Osteoblast (primary cell): ENCODE measurements around the gene ATXN7L1. TPM values are rescaled to one million over a fixed set of nuclear protein-coding genes. Genes with fewer than 3 reads are reported as not detected.

Experiments
- DNase-seq: peaks from one replicate; pipeline ENCODE4 v3.0.0; 2011; ENCODE audit warnings: low spot score, mixed read lengths; ENCODE audit not compliant: insufficient read length; ENCODE audit errors: missing footprints
- H2AFZ ChIP-seq: 2 replicates; pipeline ENCODE4 v1.6.0; 2011; ENCODE audit warnings: mild to moderate bottlenecking, low read length
- H3K27ac ChIP-seq: 2 replicates; pipeline ENCODE4 v1.5.1; 2011; ENCODE audit warnings: mild to moderate bottlenecking, low read depth, low read length, moderate library complexity
- H3K27me3 ChIP-seq: 2 replicates; pipeline ENCODE4 v1.6.0; 2012; ENCODE audit warnings: mild to moderate bottlenecking, control low read depth, inconsistent platforms, low read length, moderate library complexity; ENCODE audit not compliant: insufficient read depth
- H3K36me3 ChIP-seq: 2 replicates; pipeline ENCODE4 v1.5.1; 2011; ENCODE audit warnings: mild to moderate bottlenecking, low read length, control low read depth, moderate library complexity; ENCODE audit not compliant: insufficient read depth
- H3K4me1 ChIP-seq: 2 replicates; pipeline ENCODE4 v1.5.1; 2011; ENCODE audit warnings: mild to moderate bottlenecking, low read length, control low read depth, moderate library complexity; ENCODE audit not compliant: insufficient read depth
- H3K4me2 ChIP-seq: 2 replicates; pipeline ENCODE4 v1.6.0; 2011; ENCODE audit warnings: mild to moderate bottlenecking, low read length; ENCODE audit not compliant: insufficient read depth
- H3K4me3 ChIP-seq: fragments of 200-600 bp; sonication (generic); 3 replicates; pipeline ENCODE4 v1.5.1; 2012; ENCODE audit warnings: mild to moderate bottlenecking, low read length, inconsistent platforms; ENCODE audit not compliant: insufficient read depth
- H3K79me2 ChIP-seq: 2 replicates; pipeline ENCODE4 v1.6.0; 2012; ENCODE audit warnings: mild to moderate bottlenecking, low read length, control low read depth, inconsistent platforms; ENCODE audit not compliant: insufficient read depth
- H3K9me3 ChIP-seq: 2 replicates; pipeline ENCODE4 v1.5.1; 2011; ENCODE audit warnings: low read depth, low read length, control low read depth
- H4K20me1 ChIP-seq: 2 replicates; pipeline ENCODE4 v1.6.0; 2012; ENCODE audit warnings: mild to moderate bottlenecking, low read length, control low read depth; ENCODE audit not compliant: insufficient read depth
- total RNA-seq: library from RNA; depleted of rRNA; stranded (reverse); fragments of >200 nt; gene quantifications from 2 replicates; pipeline ENCODE4 v1.2.3, GENCODE V29; 2012
- TF ChIP-seq, protein P1 (sequence below): IDR thresholded peaks from 2 replicates; pipeline ENCODE4 v1.5.1; 2011; ENCODE audit warnings: mild to moderate bottlenecking, low read depth, low read length, moderate library complexity; ENCODE audit errors: extremely low read depth

ATXN7L1 gene
- total RNA-seq, 1 donor: 9.0 TPM

DNA sequence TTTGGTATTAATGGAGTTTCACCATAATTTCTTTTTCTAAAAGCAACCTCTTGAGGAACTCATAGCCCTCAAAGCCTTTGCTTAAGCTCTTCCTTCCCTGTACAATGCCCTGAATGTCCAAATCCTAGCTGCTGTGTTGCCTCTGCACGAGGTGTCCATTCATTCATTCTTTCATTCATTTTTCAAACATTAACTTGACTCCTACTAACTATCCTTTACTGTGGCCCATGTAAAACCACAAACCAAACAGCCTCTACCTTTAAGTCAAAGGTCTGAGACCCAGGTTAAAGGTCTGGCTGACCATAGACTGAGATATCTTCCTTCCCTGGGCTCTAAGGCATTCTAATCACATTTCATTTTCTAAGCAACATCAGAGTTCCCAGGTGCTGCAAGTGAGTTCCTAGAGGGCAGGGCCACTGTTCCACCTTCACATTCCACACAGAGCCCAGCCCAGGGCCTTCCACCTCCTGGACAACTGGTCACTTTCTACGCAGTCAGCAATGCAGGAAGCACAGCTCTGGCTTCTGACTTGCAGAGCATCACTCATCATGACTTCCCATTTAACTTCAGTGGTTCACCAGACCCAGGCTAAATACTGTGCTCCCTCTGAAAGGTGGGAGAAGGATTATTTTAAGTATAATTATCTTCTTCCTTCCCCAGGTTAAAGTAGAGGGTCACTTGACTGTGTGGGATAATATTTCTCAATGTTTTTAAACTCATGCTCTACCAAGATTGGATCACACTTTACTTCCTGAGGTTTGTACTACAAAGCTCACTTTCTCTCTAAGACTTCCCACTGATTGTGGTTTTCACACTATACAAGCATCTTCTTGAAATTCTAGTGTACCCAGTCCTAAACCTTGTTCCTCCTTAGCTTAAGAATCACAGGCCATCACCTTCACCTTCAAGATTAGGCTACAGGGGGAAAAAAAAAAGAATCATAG is 19.1 kb downstream of the ATXN7L1 start:
- Histone ChIP-seq H3K4me3 (no peak overlapping the region), H2AFZ (no peak overlapping the region), H4K20me1 (peaks cover 5% of the 10 kb centered on the region), H3K79me2 (peaks cover 3% of the 10 kb centered on the region), H3K36me3 (no peaks in the 10 kb centered on the region), H3K27ac (no peak overlapping the region), H3K4me2 (no peak overlapping the region), H3K4me1 (peaks cover 11% of the 10 kb centered on the region), H3K9me3 (no peaks in the 10 kb centered on the region), H3K27me3 (no peaks in the 10 kb centered on the region)
- TF ChIP-seq, protein P1, sequence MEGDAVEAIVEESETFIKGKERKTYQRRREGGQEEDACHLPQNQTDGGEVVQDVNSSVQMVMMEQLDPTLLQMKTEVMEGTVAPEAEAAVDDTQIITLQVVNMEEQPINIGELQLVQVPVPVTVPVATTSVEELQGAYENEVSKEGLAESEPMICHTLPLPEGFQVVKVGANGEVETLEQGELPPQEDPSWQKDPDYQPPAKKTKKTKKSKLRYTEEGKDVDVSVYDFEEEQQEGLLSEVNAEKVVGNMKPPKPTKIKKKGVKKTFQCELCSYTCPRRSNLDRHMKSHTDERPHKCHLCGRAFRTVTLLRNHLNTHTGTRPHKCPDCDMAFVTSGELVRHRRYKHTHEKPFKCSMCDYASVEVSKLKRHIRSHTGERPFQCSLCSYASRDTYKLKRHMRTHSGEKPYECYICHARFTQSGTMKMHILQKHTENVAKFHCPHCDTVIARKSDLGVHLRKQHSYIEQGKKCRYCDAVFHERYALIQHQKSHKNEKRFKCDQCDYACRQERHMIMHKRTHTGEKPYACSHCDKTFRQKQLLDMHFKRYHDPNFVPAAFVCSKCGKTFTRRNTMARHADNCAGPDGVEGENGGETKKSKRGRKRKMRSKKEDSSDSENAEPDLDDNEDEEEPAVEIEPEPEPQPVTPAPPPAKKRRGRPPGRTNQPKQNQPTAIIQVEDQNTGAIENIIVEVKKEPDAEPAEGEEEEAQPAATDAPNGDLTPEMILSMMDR: no peak
- no peak for DNase-seq

DNA sequence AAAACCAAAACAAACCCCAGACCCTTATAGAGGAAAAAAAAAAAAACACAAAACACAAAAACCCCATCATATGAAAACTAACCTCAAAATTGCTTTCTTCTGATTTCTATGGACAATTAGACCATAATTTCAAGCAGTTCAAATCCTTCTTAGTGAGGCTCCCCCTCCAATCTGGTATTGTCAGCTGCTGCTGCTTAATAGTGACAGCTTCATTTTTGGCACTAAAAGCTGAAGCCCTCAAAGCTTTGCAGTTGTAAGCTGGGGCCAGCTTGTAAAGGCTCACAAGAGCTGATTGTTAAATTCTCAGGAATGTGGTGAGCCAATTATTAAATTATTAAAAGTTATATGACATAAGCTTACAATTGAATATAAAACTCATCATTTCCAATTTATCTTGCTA is 21.9 kb downstream of the ATXN7L1 start:
- no peaks in the 10 kb centered on the region for H3K27me3 ChIP-seq
- peaks cover 19% of the 10 kb centered on the region for H3K4me1 ChIP-seq
- peak overlapping the region; percentile 48 for H3K4me3 ChIP-seq
- H3K36me3 ChIP-seq: no peaks in the 10 kb centered on the region
- no peaks in the 10 kb centered on the region for H3K9me3 ChIP-seq
- peaks cover 11% of the 10 kb centered on the region for H4K20me1 ChIP-seq
- TF ChIP-seq, protein P1: no peak
- DNase-seq: no peak
- H2AFZ ChIP-seq: peak overlapping the region; percentile 91
- peaks cover 5% of the 10 kb centered on the region for H3K79me2 ChIP-seq
- H3K4me2 ChIP-seq: peak overlapping the region; percentile 79
- H3K27ac ChIP-seq: peak overlapping the region; percentile 17

DNA sequence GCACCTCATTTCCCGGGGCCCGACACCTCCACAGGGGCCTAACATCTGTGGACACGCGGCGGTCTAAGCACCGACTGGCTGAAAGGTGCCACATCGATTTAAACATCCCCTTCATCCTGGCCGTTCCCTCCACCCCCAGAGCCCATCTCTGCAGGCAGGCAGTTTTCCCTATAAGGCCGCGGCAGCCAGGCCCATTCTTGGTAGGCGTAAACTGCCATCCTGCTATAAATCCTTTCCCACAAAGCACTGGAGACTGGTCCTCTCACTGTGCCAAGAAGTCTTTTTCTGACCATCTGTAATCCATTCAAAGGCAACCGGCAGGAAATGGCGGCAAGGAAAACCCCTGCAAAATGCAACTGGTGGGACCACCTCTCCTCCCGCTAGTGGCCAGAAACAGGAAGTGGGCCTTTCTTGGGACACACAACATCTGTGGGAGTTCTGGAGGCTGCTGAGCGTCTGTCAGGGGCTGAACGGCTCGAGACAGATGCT is 22.4 kb downstream of the ATXN7L1 start:
- Histone ChIP-seq H3K79me2 (peaks cover 8% of the 10 kb centered on the region), H3K27ac (peak overlapping the region; percentile 17)

More for the DNA sequence above, 22.4 kb downstream of the ATXN7L1 start:
- DNase-seq: peak; percentile 69
- Histone ChIP-seq H2AFZ (peak overlapping the region; percentile 91), H4K20me1 (peaks cover 13% of the 10 kb centered on the region), H3K9me3 (no peaks in the 10 kb centered on the region), H3K4me1 (peaks cover 19% of the 10 kb centered on the region), H3K4me2 (peak overlapping the region; percentile 79), H3K27me3 (no peaks in the 10 kb centered on the region), H3K4me3 (peak overlapping the region; percentile 48), H3K36me3 (no peaks in the 10 kb centered on the region)
- TF ChIP-seq, protein P1: peak; percentile 18
